HFFc6 (cell line): Measurements from ENCODE around the gene METTL23. TPM values are rescaled to one million over a fixed set of nuclear protein-coding genes. Genes with fewer than 3 reads are reported as not detected.
"Not testable (repeated sequence)": the region's sequence is repeated elsewhere in the genome, so short reads cannot be mapped to it uniquely, and the experiment has no call there.

Experiments
- DNase-seq: peaks from one replicate; pipeline ENCODE4 v3.0.0-alpha.2; 2018
- H3K27ac Mint-ChIP-seq: 2 replicates; pipeline ENCODE4 v1.8.0; 2020; ENCODE audit warnings: mild to moderate bottlenecking, mixed read lengths
- H3K27me3 Mint-ChIP-seq: 2 replicates; pipeline ENCODE4 v1.8.0; 2021; ENCODE audit warnings: mild to moderate bottlenecking, moderate library complexity, mixed read lengths; ENCODE audit not compliant: insufficient read depth
- H3K36me3 Mint-ChIP-seq: 2 replicates; pipeline ENCODE4 v1.8.0; 2021; ENCODE audit warnings: low read depth, mixed read lengths
- H3K4me1 Mint-ChIP-seq: 2 replicates; pipeline ENCODE4 v1.8.0; 2020; ENCODE audit warnings: low read depth, mixed read lengths
- H3K4me3 Mint-ChIP-seq: 2 replicates; pipeline ENCODE4 v1.8.0; 2020; ENCODE audit warnings: mild to moderate bottlenecking, moderate library complexity, mixed read lengths
- H3K9me3 Mint-ChIP-seq: 2 replicates; pipeline ENCODE4 v1.8.0; 2020; ENCODE audit warnings: mild to moderate bottlenecking, mixed read lengths
- CTCF ChIP-seq: fragments of 200-600 bp; sonication (generic); IDR thresholded peaks from 2 replicates; pipeline ENCODE4 v1.5.0; 2021; ENCODE audit warnings: antibody characterized with exemption, mild to moderate bottlenecking
- total RNA-seq, 6 experiments: library from RNA; stranded (reverse); fragmentation: NEBNext Ultra II Directional; extraction: Animal tissue kit (Norgen Biotek cat#: 25700); gene quantifications; 2 replicates in 1 of 6; 3 replicates in 5 of 6; pipeline ENCODE4 v1.2.3, GENCODE V29; 2021

METTL23 gene
- total RNA-seq, 6 experiments from 2014 or later = 30.1 to 32.8 (median 31.1) TPM

- peaks cover 56% of the 10 kb centered on the region for H3K4me1 Mint-ChIP-seq
- DNase-seq = peak; percentile 85
- no peak for TF ChIP-seq CTCF
- peak overlapping the region; percentile 81 for H3K4me3 Mint-ChIP-seq
- no peaks in the 10 kb centered on the region for H3K9me3 Mint-ChIP-seq
- H3K27ac Mint-ChIP-seq = peak overlapping the region; percentile 98
- H3K27me3 Mint-ChIP-seq = peaks cover 5% of the 10 kb centered on the region
- peaks cover 61% of the 10 kb centered on the region for H3K36me3 Mint-ChIP-seq
These were observed 9.8 kb upstream of the METTL23 start for GRCh38 chr17:76716839-76717215.

GRCh38 chr17:76718516-76718915 lies 8.1 kb upstream of the METTL23 start:
- H3K4me3 Mint-ChIP-seq = no peak overlapping the region
- peaks cover 5% of the 10 kb centered on the region for H3K27me3 Mint-ChIP-seq
- no peak for DNase-seq
- peaks cover 58% of the 10 kb centered on the region for H3K4me1 Mint-ChIP-seq
- no peak for TF ChIP-seq CTCF
- peaks cover 69% of the 10 kb centered on the region for H3K36me3 Mint-ChIP-seq
- H3K9me3 Mint-ChIP-seq = no peaks in the 10 kb centered on the region
- peak overlapping the region; percentile 28; the same call in 1 of the 2 replicates for H3K27ac Mint-ChIP-seq

- no peak for TF ChIP-seq CTCF
- Mint-ChIP-seq H3K27ac (no peak overlapping the region), H3K9me3 (no peaks in the 10 kb centered on the region), H3K4me1 (peaks cover 47% of the 10 kb centered on the region), H3K36me3 (peaks cover 61% of the 10 kb centered on the region), H3K4me3 (no peak overlapping the region), H3K27me3 (peaks cover 2% of the 10 kb centered on the region)
- DNase-seq = no peak
These were observed 6.4 kb upstream of the METTL23 start for GRCh38 chr17:76720211-76720610.

GRCh38 chr17:76720941-76721340 lies 5.7 kb upstream of the METTL23 start:
- Mint-ChIP-seq H3K4me1 (peaks cover 46% of the 10 kb centered on the region), H3K27me3 (peaks cover 2% of the 10 kb centered on the region), H3K9me3 (no peaks in the 10 kb centered on the region), H3K27ac (no peak overlapping the region; the same call in 1 of the 2 replicates), H3K4me3 (no peak overlapping the region), H3K36me3 (peaks cover 62% of the 10 kb centered on the region)
- DNase-seq = no peak
- no peak for TF ChIP-seq CTCF

GRCh38 chr17:76721463-76721862 lies 5.2 kb upstream of the METTL23 start:
- Mint-ChIP-seq H3K4me1 (peaks cover 41% of the 10 kb centered on the region), H3K4me3 (no peak overlapping the region), H3K27me3 (peaks cover 3% of the 10 kb centered on the region; the same call in 1 of the 2 replicates), H3K36me3 (peaks cover 57% of the 10 kb centered on the region), H3K9me3 (no peaks in the 10 kb centered on the region), H3K27ac (peak overlapping the region; percentile 32; the same call in 1 of the 2 replicates)
- DNase-seq = no peak
- TF ChIP-seq CTCF = no peak

GRCh38 chr17:76722279-76722678 lies 4.4 kb upstream of the METTL23 start:
- H3K9me3 Mint-ChIP-seq = no peaks in the 10 kb centered on the region
- peaks cover 33% of the 10 kb centered on the region for H3K4me1 Mint-ChIP-seq
- TF ChIP-seq CTCF = no peak
- H3K27me3 Mint-ChIP-seq = peaks cover 3% of the 10 kb centered on the region; the same call in 1 of the 2 replicates
- H3K36me3 Mint-ChIP-seq = peaks cover 53% of the 10 kb centered on the region
- H3K27ac Mint-ChIP-seq = no peak overlapping the region
- DNase-seq = no peak
- H3K4me3 Mint-ChIP-seq = no peak overlapping the region

- not testable (repeated sequence) for DNase-seq
These were observed 3.7 kb upstream of the METTL23 start for GRCh38 chr17:76722977-76723376.

More at GRCh38 chr17:76722977-76723376, 3.7 kb upstream of the METTL23 start:
- Mint-ChIP-seq H3K4me3 (peak overlapping the region; percentile 20; the same call in 1 of the 2 replicates), H3K4me1 (peaks cover 37% of the 10 kb centered on the region), H3K36me3 (peaks cover 56% of the 10 kb centered on the region)
- not testable (repeated sequence) for H3K27me3 Mint-ChIP-seq, H3K27ac Mint-ChIP-seq, H3K9me3 Mint-ChIP-seq
